H1 (cell line): ENCODE measurements around the gene WLS. TPM values are rescaled to one million over a fixed set of nuclear protein-coding genes. Genes with fewer than 3 reads are reported as not detected.

Source experiments
- CTCF ChIA-PET: fragments of 300-600 bp; sonication (Branson Sonifier 250); formaldehyde crosslinking; loops from one replicate; lab custom pipeline; 2021; ENCODE audit not compliant: partially characterized antibody; lab: Charles Lee
- POLR2A ChIA-PET: fragments of 300-600 bp; sonication (Branson Sonifier 250); formaldehyde crosslinking; loops from one replicate; lab custom pipeline; 2021; ENCODE audit warnings: inconsistent platforms; ENCODE audit not compliant: partially characterized antibody; lab: Charles Lee
- DNase-seq, 2 experiments: peaks; one replicate each; pipeline versions ENCODE4 v3.0.0 to v3.0.0-alpha.2; 2010 to 2022; ENCODE audit warnings: low spot score in 2 of 2, low read depth in 1 of 2, mixed read lengths in 1 of 2
- FAIRE-seq: peaks from 2 replicates; lab custom pipeline; 2011; peaks lifted over from hg19 to GRCh38; lab: Jason Lieb, UNC
- H2AFZ ChIP-seq: 2 replicates; pipeline ENCODE4 v1.8.1; 2012; ENCODE audit warnings: low read length, inconsistent platforms
- H2AK5ac ChIP-seq: 2 replicates; pipeline ENCODE4 v1.6.1; 2013; ENCODE audit warnings: low read depth, low read length
- H2BK120ac ChIP-seq: replicated peaks from 2 replicates; pipeline ENCODE3; 2013; ENCODE audit warnings: low read depth, low read length, inconsistent platforms
- H2BK12ac ChIP-seq: 2 replicates; pipeline ENCODE4 v1.6.1; 2013; ENCODE audit warnings: low read depth, low read length
- H2BK15ac ChIP-seq: 2 replicates; pipeline ENCODE4 v1.6.1; 2013; ENCODE audit warnings: low read length
- H2BK20ac ChIP-seq: 2 replicates; pipeline ENCODE4 v1.6.1; 2013; ENCODE audit warnings: low read length
- H2BK5ac ChIP-seq: 2 replicates; pipeline ENCODE4 v1.6.1; 2013; ENCODE audit warnings: low read depth, low read length
- H3K14ac ChIP-seq: 2 replicates; pipeline ENCODE4 v1.6.1; 2013; ENCODE audit warnings: inconsistent platforms; ENCODE audit not compliant: insufficient read length
- H3K18ac ChIP-seq: 2 replicates; pipeline ENCODE4 v1.6.1; 2013; ENCODE audit warnings: low read length; ENCODE audit errors: extremely low read depth
- H3K23ac ChIP-seq: 2 replicates; pipeline ENCODE4 v1.6.1; 2013; ENCODE audit warnings: inconsistent platforms; ENCODE audit not compliant: insufficient read length
- H3K23me2 ChIP-seq: 2 replicates; pipeline ENCODE4 v1.6.1; 2013; ENCODE audit warnings: low read depth, low read length
- H3K27ac ChIP-seq: 2 replicates; pipeline ENCODE4 v1.6.1; 2011; ENCODE audit warnings: low read depth, low read length, inconsistent platforms
- H3K27me3 ChIP-seq, 4 experiments: replicated peaks in 1 of 4; 1 replicate in 1 of 4; 2 replicates in 3 of 4; pipeline versions ENCODE4 v1.6.1 to v1.8.1; 2011 to 2013; ENCODE audit warnings: low read length in 3 of 4, mild to moderate bottlenecking in 3 of 4, inconsistent platforms in 2 of 4, mixed read lengths in 2 of 4, moderate library complexity in 1 of 4; ENCODE audit not compliant: control insufficient read depth in 3 of 4, insufficient read depth in 3 of 4; ENCODE audit errors: extremely low read depth in 1 of 4
- H3K36me3 ChIP-seq, 4 experiments: 2 replicates each; pipeline versions ENCODE4 v1.6.1 to v1.8.1; 2011 to 2013; ENCODE audit warnings: mild to moderate bottlenecking in 4 of 4, low read length in 3 of 4, moderate library complexity in 2 of 4, control low read depth in 1 of 4, inconsistent platforms in 1 of 4; ENCODE audit not compliant: insufficient read depth in 4 of 4, control insufficient read depth in 2 of 4
- H3K4ac ChIP-seq: replicated peaks from 2 replicates; pipeline ENCODE3; 2013; ENCODE audit warnings: low read length, low read depth, mixed read lengths, inconsistent platforms; ENCODE audit not compliant: insufficient read length
- H3K4me1 ChIP-seq, 4 experiments: replicated peaks in 1 of 4; 1 replicate in 1 of 4; 2 replicates in 3 of 4; pipeline versions ENCODE4 v1.6.1 to v1.8.1; 2011 to 2013; ENCODE audit warnings: low read length in 3 of 4, inconsistent platforms in 2 of 4, mixed read lengths in 1 of 4; ENCODE audit not compliant: insufficient read depth in 4 of 4, control insufficient read depth in 3 of 4
- H3K4me2 ChIP-seq, 2 experiments: 2 replicates each; pipeline versions ENCODE4 v1.6.1 to v1.8.1; 2011 to 2013; ENCODE audit warnings: low read depth in 2 of 2, low read length in 2 of 2, control low read depth in 1 of 2, inconsistent platforms in 1 of 2, mild to moderate bottlenecking in 1 of 2; ENCODE audit not compliant: insufficient read depth in 1 of 2
- H3K4me3 ChIP-seq, 4 experiments: fragments of 200-600, 300-600 bp in 1 of 4; sonication (generic), shearing (Covaris generic), sonication (Bioruptor Twin) in 1 of 4; 2 replicates each; pipeline versions ENCODE4 v1.5.1 to v1.8.1; 2011 to 2016; ENCODE audit warnings: low read length in 4 of 4, low read depth in 3 of 4, control low read depth in 2 of 4, inconsistent platforms in 2 of 4, mild to moderate bottlenecking in 2 of 4, mixed read lengths in 1 of 4, moderate library complexity in 1 of 4; ENCODE audit not compliant: insufficient read depth in 2 of 4; ENCODE audit errors: extremely low read depth in 1 of 4
- H3K56ac ChIP-seq: replicated peaks from 2 replicates; pipeline ENCODE3; 2013; ENCODE audit warnings: low read depth, mild to moderate bottlenecking, mixed read lengths, low read length, inconsistent platforms; ENCODE audit not compliant: insufficient read length
- H3K79me1 ChIP-seq: 2 replicates; pipeline ENCODE4 v1.6.1; 2013; ENCODE audit warnings: low read depth, low read length, control low read depth
- H3K79me2 ChIP-seq, 2 experiments: 2 replicates each; pipeline versions ENCODE4 v1.6.1 to v1.8.1; 2012 to 2013; ENCODE audit warnings: low read length in 2 of 2, mild to moderate bottlenecking in 2 of 2, inconsistent platforms in 1 of 2; ENCODE audit not compliant: insufficient read depth in 2 of 2, control insufficient read depth in 1 of 2
- H3K9ac ChIP-seq, 4 experiments: replicated peaks in 1 of 4; 1 replicate in 1 of 4; 2 replicates in 3 of 4; pipeline versions ENCODE4 v1.6.1 to v1.8.1; 2011 to 2013; ENCODE audit warnings: low read depth in 3 of 4, low read length in 3 of 4, control low read depth in 2 of 4, mild to moderate bottlenecking in 2 of 4, moderate library complexity in 2 of 4, inconsistent platforms in 1 of 4; ENCODE audit errors: extremely low read depth in 1 of 4
- H3K9me3 ChIP-seq, 2 experiments: 2 replicates each; pipeline versions ENCODE4 v1.6.1 to v1.8.1; 2012 to 2013; ENCODE audit warnings: mild to moderate bottlenecking in 2 of 2, moderate library complexity in 2 of 2, control low read depth in 1 of 2, inconsistent platforms in 1 of 2, low read depth in 1 of 2, low read length in 1 of 2, mixed read lengths in 1 of 2; ENCODE audit not compliant: insufficient read depth in 2 of 2
- H4K20me1 ChIP-seq, 2 experiments: replicated peaks in 1 of 2; 2 replicates each; pipeline versions ENCODE3 to v1.8.1; 2011 to 2013; ENCODE audit warnings: inconsistent platforms in 2 of 2, low read length in 2 of 2, mild to moderate bottlenecking in 1 of 2; ENCODE audit not compliant: insufficient read depth in 2 of 2, control insufficient read depth in 1 of 2
- H4K5ac ChIP-seq: 2 replicates; pipeline ENCODE4 v1.6.1; 2013; ENCODE audit warnings: low read length, low read depth, mixed read lengths, inconsistent platforms; ENCODE audit not compliant: insufficient read length
- H4K8ac ChIP-seq: 2 replicates; pipeline ENCODE4 v1.8.0; 2013; ENCODE audit warnings: mild to moderate bottlenecking, moderate library complexity, low read length, inconsistent platforms; ENCODE audit not compliant: insufficient read depth; ENCODE audit errors: extremely low read depth
- H4K91ac ChIP-seq: replicated peaks from 2 replicates; pipeline ENCODE3; 2013; ENCODE audit warnings: low read length, mixed read lengths, inconsistent platforms; ENCODE audit not compliant: insufficient read length
- BRCA1 ChIP-seq: IDR thresholded peaks from 2 replicates; pipeline ENCODE4 v1.6.1; 2012; ENCODE audit warnings: low read depth, low read length, improper control_type of control experiment
- CHD1 ChIP-seq: IDR thresholded peaks from 2 replicates; pipeline ENCODE4 v1.6.1; 2012; ENCODE audit warnings: low read depth, low read length, improper control_type of control experiment
- EZH2 ChIP-seq: fragments of 200-600 bp; sonication (generic); IDR thresholded peaks from 2 replicates; pipeline ENCODE4 v1.7.1; 2012; ENCODE audit warnings: low read depth, mild to moderate bottlenecking, moderate library complexity, low read length, inconsistent platforms; ENCODE audit not compliant: severe bottlenecking
- GABPA ChIP-seq: IDR thresholded peaks from 2 replicates; pipeline ENCODE4 v1.6.1; 2011; ENCODE audit warnings: mild to moderate bottlenecking, low read length, moderate library complexity, borderline replicate concordance; ENCODE audit not compliant: insufficient read depth
- NANOG ChIP-seq: IDR thresholded peaks from 2 replicates; pipeline ENCODE4 v1.6.1; 2011; ENCODE audit warnings: low read length, low read depth, mild to moderate bottlenecking, inconsistent platforms; ENCODE audit not compliant: insufficient read depth, poor library complexity, severe bottlenecking
- SAP30 ChIP-seq: fragments of 300-600 bp; sonication (generic); IDR thresholded peaks from 2 replicates; pipeline ENCODE4 v1.7.1; 2012; ENCODE audit warnings: low read length, moderate library complexity, mild to moderate bottlenecking, inconsistent platforms; ENCODE audit not compliant: insufficient read depth, insufficient replicate concordance
- SIRT6 ChIP-seq: IDR thresholded peaks from one replicate; pipeline ENCODE4 v1.7.1; 2012; ENCODE audit warnings: low read length, inconsistent platforms
- TAF1 ChIP-seq: IDR thresholded peaks from 2 replicates; pipeline ENCODE4 v1.6.1; 2011; ENCODE audit warnings: mild to moderate bottlenecking, low read depth, low read length
- WGBS, 2 experiments: shearing (Covaris generic) in 1 of 2; methylation state at CpG; one replicate each; pipeline versions ENCODE4 v1.1.6 to v1.1.7; 2013 to 2015; ENCODE audit warnings: low lambda C conversion rate in 2 of 2, mixed read lengths in 2 of 2, inconsistent platforms in 1 of 2, low coverage in 1 of 2, missing lambda C conversion rate in 1 of 2; ENCODE audit not compliant: insufficient replicate concordance in 2 of 2, insufficient coverage in 1 of 2, insufficient read length in 1 of 2; ENCODE audit errors: extremely low coverage in 1 of 2, missing lambda C conversion rate in 1 of 2; 5-methylcytosine and 5-hydroxymethylcytosine counted together
- polyA plus RNA-seq, 7 experiments: library from polyadenylated mRNA; depleted of rRNA in 3 of 7; stranded (reverse) in 5 of 7; unstranded in 2 of 7; fragments of >200 nt in 5 of 7; fragments of 200-250 nt in 2 of 7; gene quantifications; 1 replicate in 5 of 7; 2 replicates in 1 of 7; 4 replicates in 1 of 7; pipeline versions ENCODE4 v1.2.1 to v1.2.3, GENCODE V29; 2011 to 2013; ENCODE audit warnings: missing spikeins in 2 of 7, mixed read lengths in 2 of 7
- total RNA-seq: library from RNA; stranded (reverse); fragmentation: NEBNext Ultra II Directional; extraction: Animal tissue kit (Norgen Biotek cat#: 25700); gene quantifications from 2 replicates; pipeline ENCODE4 v1.2.1, GENCODE V29; 2021

The WLS gene
- total and polyA plus RNA-seq, 2 of the 8 experiments (the other 6 are each of a cell fraction or from before 2014, with no cell fraction given) = 1.2 to 2.7 TPM

DNA sequence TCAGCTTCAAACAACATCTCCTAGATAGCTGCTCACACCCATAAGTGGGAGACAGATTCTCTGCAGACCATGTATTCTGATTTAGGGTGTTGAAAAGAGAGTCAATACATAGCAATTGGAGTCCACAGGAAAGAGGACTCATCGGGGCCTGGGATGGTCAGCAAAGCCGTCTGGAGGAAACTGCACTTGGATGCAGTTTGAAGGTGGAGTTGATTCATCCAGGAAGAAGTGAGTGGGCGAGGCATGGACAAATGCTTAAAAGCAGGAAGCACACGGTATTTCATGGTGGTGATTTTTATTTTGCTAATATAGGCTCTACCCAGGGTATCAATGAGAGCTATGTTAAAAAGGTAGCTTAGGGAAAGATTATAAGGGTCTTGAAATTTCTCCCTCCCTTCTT is 145.1 kb downstream of the WLS start:
- Histone ChIP-seq H2AFZ (no peak overlapping the region), H3K9me3 (no peaks in the 10 kb centered on the region), H3K4me1 (no peaks in the 10 kb centered on the region), H3K18ac (no peak overlapping the region), H4K8ac (no peak overlapping the region), H3K14ac (no peak overlapping the region), H3K23me2 (no peaks in the 10 kb centered on the region), H4K20me1 (no peaks in the 10 kb centered on the region), H4K5ac (no peak overlapping the region), H3K4ac (no peak overlapping the region), H3K9ac (no peak overlapping the region), H2BK12ac (no peak overlapping the region), H2BK20ac (no peak overlapping the region), H2BK5ac (no peak overlapping the region), H3K23ac (no peak overlapping the region), H3K79me1 (no peaks in the 10 kb centered on the region), H3K36me3 (no peaks in the 10 kb centered on the region), H2BK120ac (no peak overlapping the region), H2BK15ac (no peak overlapping the region), H2AK5ac (no peak overlapping the region), H4K91ac (no peak overlapping the region), H3K27ac (no peak overlapping the region), H3K4me2 (no peak overlapping the region), H3K79me2 (no peaks in the 10 kb centered on the region), H3K4me3 (no peak overlapping the region), H3K56ac (no peak overlapping the region), H3K27me3 (no peaks in the 10 kb centered on the region)
- DNase-seq = no peak
- FAIRE-seq = no peak
- ChIA-PET POLR2A (no interaction called here), CTCF (interaction anchor here (0.6 kb wide), 1 partner anchor 34 kb away, joined by 4 read pairs; no protein-coding TSS in a partner anchor)
- TF ChIP-seq SAP30 (no peak), NANOG (no peak), GABPA (no peak), CHD1 (no peak), BRCA1 (no peak), SIRT6 (no peak), TAF1 (no peak), EZH2 (no peak)
- 88% methylated on average over 4 of the region's 4 CpGs; no CpG with 5 or more reads in 1 of the 2 experiments for WGBS, 2 experiments
